DOHH2 (cell line): ENCODE results near the gene MET.

Experiments
- CTCF ChIP-seq: fragments of 200-600 bp; sonication (generic); IDR thresholded peaks from one replicate; pipeline ENCODE4 v1.5.1; 2014; ENCODE audit warnings: antibody characterized with exemption, mild to moderate bottlenecking, low read depth, low read length; ENCODE audit not compliant: poor library complexity, severe bottlenecking
- EZH2phosphoT487 ChIP-seq: fragments of 200-600 bp; sonication (generic); IDR thresholded peaks from 2 replicates; pipeline ENCODE4 v1.6.1; 2017; ENCODE audit warnings: borderline replicate concordance, mild to moderate bottlenecking, antibody characterized with exemption, low read length, moderate library complexity, mixed read lengths

- TF ChIP-seq CTCF = no peak
- TF ChIP-seq EZH2phosphoT487 = no peak
Measured at GRCh38 chr7:116671681-116672595, at the start of gene MET.
